Endodermal cell (in vitro differentiated cells): Measurements from ENCODE around the gene AP1S1. TPM values are rescaled to one million over a fixed set of nuclear protein-coding genes. Genes with fewer than 3 reads are reported as not detected.

Experiments
- DNase-seq: peaks from one replicate; pipeline ENCODE4 v3.0.0-alpha.2; 2017
- H3K27ac ChIP-seq: 2 replicates; pipeline ENCODE4 v1.5.1; 2013; ENCODE audit warnings: mild to moderate bottlenecking, low read depth, low read length, moderate library complexity
- H3K27me3 ChIP-seq: 2 replicates; pipeline ENCODE4 v1.6.1; 2013; ENCODE audit warnings: mild to moderate bottlenecking, low read length, moderate library complexity; ENCODE audit not compliant: insufficient read depth, control insufficient read depth, poor library complexity, severe bottlenecking
- H3K36me3 ChIP-seq: 2 replicates; pipeline ENCODE4 v1.7.0; 2013; ENCODE audit warnings: mild to moderate bottlenecking, low read length, moderate library complexity; ENCODE audit not compliant: control insufficient read depth, insufficient read depth
- H3K4me1 ChIP-seq: one replicate; pipeline ENCODE4 v1.7.0; 2013; ENCODE audit warnings: low read length; ENCODE audit not compliant: control insufficient read depth, insufficient read depth
- H3K4me3 ChIP-seq: 2 replicates; pipeline ENCODE4 v1.5.1; 2013; ENCODE audit warnings: mild to moderate bottlenecking, low read length, moderate library complexity
- H3K9ac ChIP-seq: 2 replicates; pipeline ENCODE4 v1.6.1; 2013; ENCODE audit warnings: mild to moderate bottlenecking, low read length, moderate library complexity; ENCODE audit not compliant: poor library complexity, severe bottlenecking; ENCODE audit errors: extremely low read depth
- H3K9me3 ChIP-seq: 2 replicates; pipeline ENCODE4 v1.6.1; 2013; ENCODE audit warnings: mild to moderate bottlenecking, low read length, moderate library complexity; ENCODE audit not compliant: control insufficient read depth
- H3K27ac Mint-ChIP-seq: 2 replicates; pipeline ENCODE4 v1.8.0; 2020; ENCODE audit warnings: mixed read lengths
- H3K27me3 Mint-ChIP-seq: 2 replicates; pipeline ENCODE4 v1.8.0; 2021; ENCODE audit warnings: mild to moderate bottlenecking, mixed read lengths; ENCODE audit not compliant: insufficient read depth
- H3K36me3 Mint-ChIP-seq: 2 replicates; pipeline ENCODE4 v1.8.0; 2020; ENCODE audit warnings: low read depth, mixed read lengths
- H3K4me1 Mint-ChIP-seq: 2 replicates; pipeline ENCODE4 v1.8.0; 2020; ENCODE audit warnings: mixed read lengths
- H3K4me3 Mint-ChIP-seq: 2 replicates; pipeline ENCODE4 v1.8.0; 2020; ENCODE audit warnings: mild to moderate bottlenecking, moderate library complexity, mixed read lengths
- H3K9me3 Mint-ChIP-seq: 2 replicates; pipeline ENCODE4 v1.8.0; 2020; ENCODE audit warnings: mild to moderate bottlenecking, mixed read lengths
- CTCF ChIP-seq: fragments of 200-600 bp; sonication (generic); conservative IDR thresholded peaks from 2 replicates; pipeline ENCODE4 v1.5.0; 2021; ENCODE audit warnings: antibody characterized with exemption, mild to moderate bottlenecking
- WGBS, 2 experiments: methylation state at CpG; one replicate each; pipeline versions ENCODE4 v1.1.5 to v1.1.7; 2013; ENCODE audit warnings: missing lambda C conversion rate in 2 of 2, mixed read lengths in 1 of 2; ENCODE audit not compliant: insufficient coverage in 1 of 2, insufficient read length in 1 of 2; 5-methylcytosine and 5-hydroxymethylcytosine counted together
- total RNA-seq, 2 donors: library from RNA; stranded (reverse); fragmentation: NEBNext Ultra II Directional in 1 of 2; extraction: Animal tissue kit (Norgen Biotek cat#: 25700) in 1 of 2; gene quantifications; 2 replicates in 1 of 2; 3 replicates in 1 of 2; pipeline ENCODE4 v1.2.1, GENCODE V29; 2021

Gene AP1S1
- total RNA-seq, 2 donors from 2014 or later, result 43.8 to 50.2 TPM

GRCh38 chr7:101205901-101206664 lies 51.8 kb downstream of the AP1S1 start:
- H3K27ac Mint-ChIP-seq, result no peak overlapping the region
- 93% methylated on average over 20 to 32 of the region's 32 CpGs for WGBS, 2 experiments
- peaks cover under 1% of the 10 kb centered on the region for H3K4me1 Mint-ChIP-seq
- no peaks in the 10 kb centered on the region for H3K9me3 Mint-ChIP-seq
- no peak overlapping the region for H3K4me3 Mint-ChIP-seq
- Histone ChIP-seq H3K36me3 (peaks cover 3% of the 10 kb centered on the region), H3K4me3 (no peak overlapping the region), H3K27me3 (no peaks in the 10 kb centered on the region), H3K27ac (no peak overlapping the region), H3K9ac (no peak overlapping the region), H3K9me3 (no peaks in the 10 kb centered on the region), H3K4me1 (peaks cover under 1% of the 10 kb centered on the region)
- peaks cover 20% of the 10 kb centered on the region for H3K36me3 Mint-ChIP-seq
- DNase-seq, result no peak
- peaks cover 27% of the 10 kb centered on the region for H3K27me3 Mint-ChIP-seq
- no peak for TF ChIP-seq CTCF

GRCh38 chr7:101206665-101207042 lies 52.4 kb downstream of the AP1S1 start:
- no peak for TF ChIP-seq CTCF
- Histone ChIP-seq H3K36me3 (peaks cover 3% of the 10 kb centered on the region), H3K27ac (no peak overlapping the region), H3K4me1 (no peaks in the 10 kb centered on the region), H3K27me3 (no peaks in the 10 kb centered on the region), H3K4me3 (no peak overlapping the region), H3K9me3 (no peaks in the 10 kb centered on the region), H3K9ac (no peak overlapping the region)
- Mint-ChIP-seq H3K27me3 (peaks cover 22% of the 10 kb centered on the region), H3K4me1 (no peaks in the 10 kb centered on the region), H3K4me3 (no peak overlapping the region), H3K27ac (no peak overlapping the region), H3K9me3 (no peaks in the 10 kb centered on the region), H3K36me3 (peaks cover 20% of the 10 kb centered on the region)
- WGBS, 2 experiments, result 96 to 100% methylated on average over 11 to 19 of the region's 19 CpGs
- no peak for DNase-seq

GRCh38 chr7:101207459-101207858 lies 53.2 kb downstream of the AP1S1 start:
- Mint-ChIP-seq H3K36me3 (peaks cover 20% of the 10 kb centered on the region), H3K27me3 (peaks cover 15% of the 10 kb centered on the region), H3K4me3 (no peak overlapping the region), H3K27ac (no peak overlapping the region), H3K4me1 (no peaks in the 10 kb centered on the region), H3K9me3 (no peaks in the 10 kb centered on the region)
- no peak for DNase-seq
- TF ChIP-seq CTCF, result no peak
- Histone ChIP-seq H3K27ac (no peak overlapping the region), H3K9ac (no peak overlapping the region), H3K27me3 (no peaks in the 10 kb centered on the region), H3K4me1 (no peaks in the 10 kb centered on the region), H3K9me3 (no peaks in the 10 kb centered on the region), H3K36me3 (peaks cover 3% of the 10 kb centered on the region), H3K4me3 (no peak overlapping the region)
- 90 to 97% methylated on average over 13 to 17 of the region's 17 CpGs for WGBS, 2 experiments
